Neural cell (in vitro differentiated cells): ENCODE measurements around the gene ORC2.

Experiments
- CTCF ChIP-seq: fragments of 450-650 bp; IDR thresholded peaks from 2 replicates; pipeline ENCODE4 v1.5.1; 2014; ENCODE audit warnings: antibody characterized with exemption, mild to moderate bottlenecking, moderate library complexity; ENCODE audit not compliant: poor library complexity, severe bottlenecking
- EZH2 ChIP-seq: fragments of 200-600, 300-800 bp; shearing (Covaris generic), sonication (generic); IDR thresholded peaks from 2 replicates; pipeline ENCODE4 v1.6.1; 2014; ENCODE audit warnings: antibody characterized with exemption, low read length, borderline replicate concordance, mild to moderate bottlenecking; ENCODE audit not compliant: insufficient read depth, poor library complexity, severe bottlenecking
- POLR2AphosphoS5 ChIP-seq: IDR thresholded peaks from 2 replicates; pipeline ENCODE4 v1.6.1; 2012
- REST ChIP-seq: IDR thresholded peaks from 2 replicates; pipeline ENCODE4 v1.6.1; 2012; ENCODE audit warnings: borderline replicate concordance

- TF ChIP-seq CTCF = no peak
- TF ChIP-seq POLR2AphosphoS5 = no peak
- TF ChIP-seq EZH2 = no peak
- TF ChIP-seq REST = no peak
These were observed 23.6 kb downstream of the ORC2 start for GRCh38 chr2:200939832-200940231.
